ENCODE measurements around the gene HSD17B4. TPM values are rescaled to one million over a fixed set of nuclear protein-coding genes. Genes with fewer than 3 reads are reported as not detected.

HSD17B4 gene
- total and polyA plus RNA-seq, 2 of the 13 experiments (the other 11 are each of a cell fraction or from before 2014, with no cell fraction given) = 178 to 399 TPM

DNA sequence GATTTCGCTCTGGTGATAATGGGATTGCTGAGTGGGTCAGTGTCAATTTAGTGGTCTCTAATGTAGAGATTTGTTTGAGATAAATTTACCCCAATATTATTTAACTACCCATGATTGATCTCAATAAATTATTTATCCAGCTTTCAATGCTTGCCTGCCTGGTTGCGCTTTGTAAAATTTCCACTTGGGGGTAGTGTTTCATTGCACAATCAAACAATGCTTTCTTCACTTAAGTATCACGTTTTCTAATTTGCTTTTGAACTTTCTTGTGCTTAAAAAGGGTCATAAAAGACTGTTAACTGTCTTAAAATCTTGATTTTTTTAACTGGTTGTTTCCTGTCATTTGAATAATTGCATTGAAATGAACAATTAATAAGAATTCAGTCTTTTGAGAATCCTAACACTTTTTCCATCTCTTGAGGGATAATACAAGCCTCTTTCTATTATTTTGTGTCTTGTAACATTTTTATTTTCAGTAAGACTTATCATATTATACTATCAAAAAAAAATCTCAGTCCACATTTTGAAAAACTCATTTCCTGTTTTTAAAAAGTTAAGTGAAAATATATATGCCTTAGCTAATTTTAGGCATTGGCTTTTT, 18.7 kb downstream of the HSD17B4 start:
- FAIRE-seq = no peak

More for the DNA sequence above, 18.7 kb downstream of the HSD17B4 start:
- peaks cover 4% of the 10 kb centered on the region; the same call in 1 of the 2 replicates for H4K20me1 ChIP-seq (ENCODE audit: insufficient read depth, low read length)
- POLR2A ChIA-PET = no interaction called here
- H3K9me3 ChIP-seq (ENCODE audit: low read length) = peaks cover 10% of the 10 kb centered on the region
- no peak overlapping the region for H2AFZ ChIP-seq (ENCODE audit: low read length)
- CTCF ChIA-PET (ENCODE audit: low intra/inter-chr PET ratio, low total read pairs) = no interaction called here
- in situ Hi-C loops (cut with HindIII; ENCODE audit: extremely low pct_ligation_motif_present, low pct_unique_long_range_greater_than_20kb) = loop anchor here (10.0 to 25.0 kb wide), 2 partner anchors 266 to 984 kb away; no protein-coding TSS in a partner anchor
- no peak overlapping the region for H3K4me3 ChIP-seq (replicated peaks in 1 of 3; ENCODE audit: insufficient read depth in 1 of 3, low read depth in 2 of 3, low read length in 3 of 3)
- H3K27me3 ChIP-seq (ENCODE audit: control insufficient read depth in 1 of 2, insufficient read depth in 2 of 2, low read length in 2 of 2) = no peaks in the 10 kb centered on the region
- H3K4me2 ChIP-seq (ENCODE audit: low read depth, low read length) = no peak overlapping the region
- TF ChIP-seq ZNF652 (CRISPR knock-in tag; IDR thresholded peaks at IDR 0.05; ENCODE audit: borderline replicate concordance, low read depth) (no peak), ZSCAN30 (CRISPR knock-in tag; IDR thresholded peaks at IDR 0.05) (no peak), HMGA1 (CRISPR knock-in tag; conservative IDR thresholded peaks at IDR 0.05) (no peak), MTF2 (CRISPR knock-in tag; IDR thresholded peaks at IDR 0.05; ENCODE audit: borderline replicate concordance) (no peak), HES4 (CRISPR knock-in tag; IDR thresholded peaks at IDR 0.05; ENCODE audit: borderline replicate concordance) (no peak), ZNF362 (CRISPR knock-in tag; IDR thresholded peaks at IDR 0.05; ENCODE audit: borderline replicate concordance) (no peak), SMC3 (IDR thresholded peaks at IDR 0.05; ENCODE audit: low read length) (peak; percentile 48; the same call in 1 of the 2 replicates), STAG1 (CRISPR knock-in tag; IDR thresholded peaks at IDR 0.05) (peak; percentile 73), STAT5B (CRISPR knock-in tag; IDR thresholded peaks at IDR 0.05) (no peak), CEBPB (IDR thresholded peaks at IDR 0.05; ENCODE audit: borderline replicate concordance, low read depth, low read length) (peak; percentile 83), CEBPG (CRISPR knock-in tag; IDR thresholded peaks at IDR 0.05) (peak; percentile 69)
- TF ChIP-seq, protein P1, sequence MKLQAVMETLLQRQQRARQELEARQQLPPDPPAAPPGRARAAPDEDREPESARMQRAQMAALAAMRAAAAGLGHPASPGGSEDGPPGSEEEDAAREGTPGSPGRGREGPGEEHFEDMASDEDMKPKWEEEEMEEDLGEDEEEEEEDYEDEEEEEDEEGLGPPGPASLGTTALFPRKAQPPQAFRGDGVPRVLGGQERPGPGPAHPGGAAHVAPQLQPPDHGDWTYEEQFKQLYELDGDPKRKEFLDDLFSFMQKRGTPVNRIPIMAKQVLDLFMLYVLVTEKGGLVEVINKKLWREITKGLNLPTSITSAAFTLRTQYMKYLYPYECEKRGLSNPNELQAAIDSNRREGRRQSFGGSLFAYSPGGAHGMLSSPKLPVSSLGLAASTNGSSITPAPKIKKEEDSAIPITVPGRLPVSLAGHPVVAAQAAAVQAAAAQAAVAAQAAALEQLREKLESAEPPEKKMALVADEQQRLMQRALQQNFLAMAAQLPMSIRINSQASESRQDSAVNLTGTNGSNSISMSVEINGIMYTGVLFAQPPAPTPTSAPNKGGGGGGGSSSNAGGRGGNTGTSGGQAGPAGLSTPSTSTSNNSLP (IDR thresholded peaks at IDR 0.05; ENCODE audit: low read depth, low read length) = 0 out of 2 replicates have a peak, but pooled peaks have one; percentile 10
- TF ChIP-seq, protein P2, sequence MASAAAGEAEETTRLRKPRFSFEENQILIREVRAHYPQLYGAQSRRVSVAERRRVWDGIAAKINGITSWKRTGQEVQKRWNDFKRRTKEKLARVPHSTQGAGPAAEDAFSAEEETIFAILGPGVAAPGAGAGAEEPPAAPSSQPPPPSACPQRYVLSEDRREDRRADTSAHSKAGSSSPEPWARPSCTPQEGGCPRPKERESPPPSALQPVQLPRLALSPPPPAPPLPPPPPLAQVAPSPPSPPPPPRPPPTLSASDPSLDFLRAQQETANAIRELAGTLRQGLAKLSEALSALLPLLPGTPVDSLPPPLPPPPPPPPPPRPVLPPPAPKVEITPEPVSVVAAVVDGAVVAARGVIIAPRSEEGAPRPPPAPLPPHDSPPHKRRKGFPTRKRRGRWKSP (CRISPR knock-in tag; IDR thresholded peaks at IDR 0.05) = no peak
- TF ChIP-seq, protein P3, sequence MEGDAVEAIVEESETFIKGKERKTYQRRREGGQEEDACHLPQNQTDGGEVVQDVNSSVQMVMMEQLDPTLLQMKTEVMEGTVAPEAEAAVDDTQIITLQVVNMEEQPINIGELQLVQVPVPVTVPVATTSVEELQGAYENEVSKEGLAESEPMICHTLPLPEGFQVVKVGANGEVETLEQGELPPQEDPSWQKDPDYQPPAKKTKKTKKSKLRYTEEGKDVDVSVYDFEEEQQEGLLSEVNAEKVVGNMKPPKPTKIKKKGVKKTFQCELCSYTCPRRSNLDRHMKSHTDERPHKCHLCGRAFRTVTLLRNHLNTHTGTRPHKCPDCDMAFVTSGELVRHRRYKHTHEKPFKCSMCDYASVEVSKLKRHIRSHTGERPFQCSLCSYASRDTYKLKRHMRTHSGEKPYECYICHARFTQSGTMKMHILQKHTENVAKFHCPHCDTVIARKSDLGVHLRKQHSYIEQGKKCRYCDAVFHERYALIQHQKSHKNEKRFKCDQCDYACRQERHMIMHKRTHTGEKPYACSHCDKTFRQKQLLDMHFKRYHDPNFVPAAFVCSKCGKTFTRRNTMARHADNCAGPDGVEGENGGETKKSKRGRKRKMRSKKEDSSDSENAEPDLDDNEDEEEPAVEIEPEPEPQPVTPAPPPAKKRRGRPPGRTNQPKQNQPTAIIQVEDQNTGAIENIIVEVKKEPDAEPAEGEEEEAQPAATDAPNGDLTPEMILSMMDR (CRISPR knock-in tag; IDR thresholded peaks at IDR 0.05) = peak; percentile 61
- ATAC-seq (no peak), DNase-seq (ENCODE audit: low spot score) (peak; percentile 8)
- H3K4me1 ChIP-seq (ENCODE audit: insufficient read depth, low read length) = peaks cover 14% of the 10 kb centered on the region
- no peak overlapping the region for H3K27ac ChIP-seq (ENCODE audit: extremely low read length, insufficient read depth, low read length)
- no TSS peak for BruUV-seq (replicated peaks)
- no peak overlapping the region for H3K9ac ChIP-seq (ENCODE audit: insufficient read depth, low read depth, low read length)
- 77% methylated on average over 3 of the region's 3 CpGs for WGBS (ENCODE audit: low lambda C conversion rate)
- peaks cover 3 to 10% of the 10 kb centered on the region in 2 experiments; a peak in 3 of 5 replicates for H3K36me3 ChIP-seq (replicated peaks in 1 of 2; ENCODE audit: control insufficient read depth in 1 of 2, insufficient read depth in 2 of 2, low read length in 2 of 2)
- intact Hi-C loops (cut with micrococcal nuclease; ENCODE audit: unreplicated experiment) = loop anchor here (5.0 kb wide), 1 partner anchor 986 kb away; no protein-coding TSS in a partner anchor
- peaks cover 60% of the 10 kb centered on the region for H3K79me2 ChIP-seq (ENCODE audit: insufficient read depth, low read length)
